Duodenal mucosa (tissue), 2 donors: ENCODE measurements around the gene CXCL9.
A peak's percentile ranks its signal among the peaks of the same experiment; 100 is the strongest.

Experiments used
- H3K27ac ChIP-seq: one replicate; pipeline ENCODE4 v1.7.0; 2013; ENCODE audit warnings: low read depth, low read length
- H3K27me3 ChIP-seq, 2 donors: one replicate each; pipeline ENCODE4 v1.7.0; 2013; ENCODE audit warnings: low read length in 2 of 2, control low read depth in 1 of 2; ENCODE audit not compliant: insufficient read depth in 2 of 2, control insufficient read depth in 1 of 2
- H3K36me3 ChIP-seq, 2 donors: one replicate each; pipeline ENCODE4 v1.7.0; 2013; ENCODE audit warnings: low read length in 2 of 2, control low read depth in 1 of 2; ENCODE audit not compliant: insufficient read depth in 2 of 2, control insufficient read depth in 1 of 2
- H3K4me1 ChIP-seq, 2 donors: one replicate each; pipeline ENCODE4 v1.7.0; 2013; ENCODE audit warnings: low read length in 2 of 2, control low read depth in 1 of 2; ENCODE audit not compliant: insufficient read depth in 2 of 2, control insufficient read depth in 1 of 2
- H3K4me3 ChIP-seq, 2 donors: one replicate each; pipeline ENCODE4 v1.7.0; 2013; ENCODE audit warnings: low read length in 2 of 2, low read depth in 1 of 2
- H3K9ac ChIP-seq, 2 donors: one replicate each; pipeline ENCODE4 v1.7.0; 2013; ENCODE audit warnings: low read length in 2 of 2, low read depth in 1 of 2
- H3K9me3 ChIP-seq, 2 donors: one replicate each; pipeline ENCODE4 v1.7.0; 2013; ENCODE audit warnings: low read length in 2 of 2, control low read depth in 1 of 2; ENCODE audit not compliant: control insufficient read depth in 1 of 2

Gene CXCL9

GRCh38 chr4:76035799-76036380, 28.6 kb upstream of the CXCL9 start, which contains the start of gene CXCL11:
CXCL11 (minus strand) TSS chr4:76036070; CDS start chr4:76035987, 83 bp downstream.
- H3K9me3 ChIP-seq = no peaks in the 10 kb centered on the region
- H3K9ac ChIP-seq = no peak within 1 kb of the TSS
- H3K36me3 ChIP-seq = no peaks in the 10 kb centered on the region
- no peak within 1 kb of the TSS for H3K4me3 ChIP-seq
- no peak within 1 kb of the TSS for H3K27ac ChIP-seq
- H3K27me3 ChIP-seq = no peaks in the 10 kb centered on the region
- no peaks in the 10 kb centered on the region for H3K4me1 ChIP-seq

GRCh38 chr4:76035141-76035540, 27.8 kb upstream of the CXCL9 start:
- H3K27ac ChIP-seq = no peak overlapping the region
- no peaks in the 10 kb centered on the region for H3K27me3 ChIP-seq
- no peaks in the 10 kb centered on the region for H3K4me1 ChIP-seq
- no peaks in the 10 kb centered on the region for H3K36me3 ChIP-seq
- no peaks in the 10 kb centered on the region for H3K9me3 ChIP-seq
- H3K4me3 ChIP-seq = no peak overlapping the region
- no peak overlapping the region for H3K9ac ChIP-seq

GRCh38 chr4:76029300-76029699, 22.0 kb upstream of the CXCL9 start:
- Histone ChIP-seq H3K4me3 (no peak overlapping the region), H3K27me3 (no peaks in the 10 kb centered on the region), H3K27ac (no peak overlapping the region), H3K4me1 (peaks cover 6% of the 10 kb centered on the region in 2 donors), H3K9ac (no peak overlapping the region), H3K9me3 (no peaks in the 10 kb centered on the region), H3K36me3 (no peaks in the 10 kb centered on the region)

GRCh38 chr4:76028350-76028765, 21.0 kb upstream of the CXCL9 start:
- H3K4me3 ChIP-seq = peak overlapping the region; percentile 33 to 37
- H3K9me3 ChIP-seq = no peaks in the 10 kb centered on the region
- H3K36me3 ChIP-seq = no peaks in the 10 kb centered on the region
- peak overlapping the region in 1 of 2 donors; percentile 0 for H3K9ac ChIP-seq
- no peaks in the 10 kb centered on the region for H3K27me3 ChIP-seq
- H3K4me1 ChIP-seq = peaks cover 6 to 7% of the 10 kb centered on the region in 2 donors
- H3K27ac ChIP-seq = no peak overlapping the region

- H3K4me3 ChIP-seq = no peak overlapping the region
- H3K36me3 ChIP-seq = no peaks in the 10 kb centered on the region
- H3K9ac ChIP-seq = no peak overlapping the region
- peaks cover 11 to 12% of the 10 kb centered on the region in 2 donors for H3K4me1 ChIP-seq
- no peak overlapping the region for H3K27ac ChIP-seq
- H3K27me3 ChIP-seq = no peaks in the 10 kb centered on the region
- H3K9me3 ChIP-seq = no peaks in the 10 kb centered on the region
These were observed 16.8 kb upstream of the CXCL9 start for GRCh38 chr4:76024065-76024464.

GRCh38 chr4:76023389-76023788, 16.1 kb upstream of the CXCL9 start, which contains the start of gene CXCL10:
CXCL10 (minus strand) TSS chr4:76023497; CDS start chr4:76023431, 66 bp downstream.
- Histone ChIP-seq H3K9me3 (no peaks in the 10 kb centered on the region), H3K27ac (no peak within 1 kb of the TSS), H3K9ac (no peak within 1 kb of the TSS), H3K4me1 (peaks cover 7% of the 10 kb centered on the region in 2 donors), H3K27me3 (no peaks in the 10 kb centered on the region), H3K36me3 (no peaks in the 10 kb centered on the region), H3K4me3 (peak within 1 kb of the TSS in 1 of 2 donors; percentile 7)

GRCh38 chr4:76022677-76023076, 15.4 kb upstream of the CXCL9 start:
- Histone ChIP-seq H3K27me3 (no peaks in the 10 kb centered on the region), H3K9ac (no peak overlapping the region), H3K4me3 (no peak overlapping the region), H3K9me3 (no peaks in the 10 kb centered on the region), H3K36me3 (no peaks in the 10 kb centered on the region), H3K27ac (no peak overlapping the region), H3K4me1 (peaks cover 4 to 6% of the 10 kb centered on the region in 2 donors)

- Histone ChIP-seq H3K4me3 (no peak overlapping the region), H3K9me3 (no peaks in the 10 kb centered on the region), H3K9ac (no peak overlapping the region), H3K27ac (no peak overlapping the region), H3K27me3 (no peaks in the 10 kb centered on the region), H3K36me3 (no peaks in the 10 kb centered on the region), H3K4me1 (peaks cover 4 to 6% of the 10 kb centered on the region in 2 donors)
These were observed 14.7 kb upstream of the CXCL9 start for GRCh38 chr4:76022031-76022430.

- no peak overlapping the region for H3K4me3 ChIP-seq
- peaks cover 0 to 10% of the 10 kb centered on the region in 2 donors for H3K4me1 ChIP-seq
- no peak overlapping the region for H3K9ac ChIP-seq
- H3K36me3 ChIP-seq = no peaks in the 10 kb centered on the region
- H3K9me3 ChIP-seq = no peaks in the 10 kb centered on the region
- no peak overlapping the region for H3K27ac ChIP-seq
- H3K27me3 ChIP-seq = no peaks in the 10 kb centered on the region
These were observed 9.9 kb upstream of the CXCL9 start for GRCh38 chr4:76017056-76017686.

GRCh38 chr4:76016393-76016792, 9.1 kb upstream of the CXCL9 start:
- H3K4me3 ChIP-seq = no peak overlapping the region
- H3K27me3 ChIP-seq = no peaks in the 10 kb centered on the region
- no peaks in the 10 kb centered on the region for H3K9me3 ChIP-seq
- H3K27ac ChIP-seq = no peak overlapping the region
- peaks cover 0 to 10% of the 10 kb centered on the region in 2 donors for H3K4me1 ChIP-seq
- no peaks in the 10 kb centered on the region for H3K36me3 ChIP-seq
- H3K9ac ChIP-seq = no peak overlapping the region
